Measurements from ENCODE around the gene HIPK4.

HIPK4 gene

DNA sequence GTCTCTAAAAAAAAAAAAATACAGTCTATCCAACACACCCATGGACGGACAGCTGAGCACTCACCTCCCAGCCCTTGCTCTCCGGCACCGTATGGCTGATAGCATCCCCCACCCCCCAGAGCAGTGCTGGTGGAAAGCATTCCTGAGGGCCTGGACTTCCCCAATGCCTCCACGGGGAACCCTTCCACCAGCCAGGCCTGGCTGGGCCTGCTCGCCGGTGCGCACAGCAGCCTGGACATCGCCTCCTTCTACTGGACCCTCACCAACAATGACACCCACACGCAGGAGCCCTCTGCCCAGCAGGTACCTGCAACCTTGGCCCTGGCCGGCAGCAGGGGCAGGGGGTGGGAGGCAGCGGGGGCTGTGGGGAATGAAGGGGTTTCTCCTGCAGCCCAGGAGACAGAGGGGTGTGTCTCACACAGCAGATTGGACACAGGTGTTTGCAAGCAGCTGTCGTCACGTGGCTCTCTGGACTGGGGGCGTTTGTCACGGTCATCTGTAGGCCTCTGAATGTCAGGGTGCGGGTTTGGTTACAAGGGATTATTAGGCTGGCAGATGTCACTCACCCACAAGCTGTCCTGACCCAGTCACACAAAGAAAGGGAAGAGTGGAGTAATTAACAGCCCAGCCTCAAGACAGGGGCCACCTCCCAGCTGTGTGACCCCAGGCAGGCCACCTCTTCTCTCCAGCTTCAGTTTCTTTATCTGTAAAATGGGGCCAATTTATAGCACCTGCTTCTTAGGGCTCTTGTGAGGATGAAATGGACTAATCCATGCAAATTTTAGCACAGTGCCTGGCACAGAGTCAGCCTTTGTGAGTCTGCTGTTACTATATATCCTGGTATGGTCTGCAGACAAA, 22.2 kb downstream of the HIPK4 start:
- TF ChIP-seq CTCF (IDR thresholded peaks at IDR 0.05) = no peak

- no peak for TF ChIP-seq CTCF (IDR thresholded peaks at IDR 0.05)
These were observed 23.1 kb downstream of the HIPK4 start for GRCh38 chr19:40366697-40367561.

GRCh38 chr19:40365613-40366401, 24.2 kb downstream of the HIPK4 start:
- TF ChIP-seq CTCF (IDR thresholded peaks at IDR 0.05) = no peak

DNA sequence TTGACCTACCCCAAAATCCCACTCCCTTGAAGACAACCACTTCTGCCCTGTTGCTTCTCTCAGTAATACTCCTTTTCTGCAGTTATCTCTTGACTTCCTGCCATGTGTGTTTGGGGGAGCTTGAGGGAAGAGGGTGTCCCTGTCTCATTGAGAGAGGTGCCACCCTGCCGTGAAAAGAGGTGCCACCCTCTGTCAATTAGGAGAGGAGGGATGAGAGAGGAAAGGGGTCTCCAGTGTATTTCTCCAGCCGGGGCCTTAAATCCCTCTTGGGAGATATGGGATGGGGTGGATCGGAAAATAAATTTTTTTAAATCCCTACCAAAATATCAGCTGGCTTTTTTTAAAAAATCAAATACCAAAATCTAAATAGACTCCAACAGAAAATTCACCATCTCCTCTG, 25.0 kb downstream of the HIPK4 start:
- no peak for TF ChIP-seq CTCF (IDR thresholded peaks at IDR 0.05)

- no peak for TF ChIP-seq CTCF (IDR thresholded peaks at IDR 0.05)
These were observed 26.9 kb downstream of the HIPK4 start for GRCh38 chr19:40363069-40363468.

- TF ChIP-seq CTCF (IDR thresholded peaks at IDR 0.05) = no peak
These were observed 27.8 kb downstream of the HIPK4 start for GRCh38 chr19:40362160-40362559.

GRCh38 chr19:40360708-40361241, 29.2 kb downstream of the HIPK4 start:
- TF ChIP-seq CTCF (IDR thresholded peaks at IDR 0.05) = no peak
